ENCODE measurements around the gene EFCAB7.
"Not testable (repeated sequence)": the region's sequence is repeated elsewhere in the genome, so short reads cannot be mapped to it uniquely, and the experiment has no call there.

EFCAB7 gene

GRCh38 chr1:63557365-63557987, 34.2 kb downstream of the EFCAB7 start:
- peak; percentile 2 to 5 for DNase-seq

- DNase-seq = no peak
Observed at GRCh38 chr1:63559357-63559756, 36.0 kb downstream of the EFCAB7 start.

- DNase-seq = no peak
Observed at GRCh38 chr1:63563745-63564144, 40.4 kb downstream of the EFCAB7 start.

- no peak for DNase-seq
Observed at GRCh38 chr1:63569068-63569467, 45.7 kb downstream of the EFCAB7 start.

DNA sequence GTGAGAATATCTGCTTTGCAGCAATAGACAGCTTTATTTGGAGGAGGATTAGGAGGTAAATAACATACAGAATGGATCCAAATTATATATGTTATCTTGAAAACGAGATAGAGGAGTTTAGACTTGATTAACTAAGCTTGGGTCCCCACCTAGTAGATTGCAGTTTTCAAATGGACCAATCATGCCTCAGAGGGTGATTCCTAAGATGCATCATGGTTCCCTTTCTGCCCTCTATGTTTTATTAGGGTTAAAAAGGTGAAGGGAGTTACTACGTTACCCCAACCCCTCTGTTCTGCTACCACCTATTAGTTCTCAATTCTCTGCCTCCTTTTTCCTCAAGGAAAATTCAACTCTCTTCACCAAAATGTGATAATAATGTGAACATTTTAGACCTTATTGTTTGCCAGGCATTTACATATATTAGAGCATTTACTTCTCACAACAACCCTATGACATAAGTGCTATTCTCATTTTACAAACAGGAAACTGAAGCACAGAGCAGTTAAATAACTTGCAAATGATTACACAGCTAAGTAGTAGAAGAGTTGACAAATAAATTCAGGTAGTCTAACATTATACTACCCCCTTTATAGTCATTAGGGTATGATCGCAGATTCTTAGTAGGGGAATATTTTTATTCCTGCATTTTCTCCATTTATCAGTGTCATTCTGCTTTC, 46.5 kb downstream of the EFCAB7 start:
- no peak for DNase-seq

GRCh38 chr1:63572686-63573085, 49.4 kb downstream of the EFCAB7 start:
- not testable (repeated sequence) for DNase-seq

GRCh38 chr1:63574203-63574796, 51.0 kb downstream of the EFCAB7 start:
- DNase-seq = not testable (repeated sequence)

- DNase-seq = peak in 1 of 2 donors; percentile 21
Observed at GRCh38 chr1:63575340-63575826, 52.1 kb downstream of the EFCAB7 start.

- not testable (repeated sequence) for DNase-seq
Observed at GRCh38 chr1:63586326-63586725, 63.0 kb downstream of the EFCAB7 start.

GRCh38 chr1:63590166-63590560, 66.8 kb downstream of the EFCAB7 start:
- DNase-seq = no peak

- DNase-seq = no peak
Observed at GRCh38 chr1:63592536-63593302, 69.4 kb downstream of the EFCAB7 start.

GRCh38 chr1:63593303-63593885, 70.1 kb downstream of the EFCAB7 start, which contains the start of gene PGM1:
Gene PGM1 (plus strand): TSS chr1:63593411. CDS start chr1:63593489, 78 bp downstream.
- DNase-seq = peak; percentile 68 to 72

DNA sequence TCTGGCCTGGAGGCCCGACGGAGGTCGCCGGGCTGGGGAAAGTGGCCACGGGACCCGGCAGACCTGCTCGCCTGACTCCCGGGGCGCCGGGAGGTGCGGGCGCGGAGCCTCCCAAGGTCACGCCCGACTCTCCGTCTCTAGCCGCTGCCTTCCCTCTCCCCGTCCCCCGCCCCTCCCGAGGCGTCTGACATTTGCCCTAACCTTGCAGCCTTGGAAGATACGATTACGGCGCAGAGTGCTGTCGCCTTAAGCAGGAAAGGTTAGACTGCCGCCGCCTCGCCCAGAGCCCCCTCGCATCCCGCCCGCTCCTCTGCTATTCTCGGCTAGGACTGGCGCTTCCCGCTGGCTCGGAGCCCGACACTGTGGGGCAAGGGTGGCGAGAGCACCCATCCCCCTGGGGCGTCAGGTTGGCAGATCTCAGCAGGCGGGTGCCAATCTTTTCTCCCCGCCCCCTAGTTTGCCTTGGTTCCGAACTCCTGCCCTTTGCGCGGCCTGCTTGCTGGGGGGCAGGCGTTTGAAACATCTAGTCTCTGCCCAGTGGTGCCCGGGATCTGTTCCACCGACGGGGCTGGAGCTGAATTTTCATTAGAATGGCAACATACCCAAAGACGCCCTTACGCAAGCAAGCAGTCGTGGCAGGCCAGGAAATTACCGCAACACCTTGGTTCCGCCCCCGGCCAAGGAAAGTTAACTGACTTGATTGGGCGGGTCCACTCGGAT, 70.7 kb downstream of the EFCAB7 start:
- peak; percentile 74 for DNase-seq

DNA sequence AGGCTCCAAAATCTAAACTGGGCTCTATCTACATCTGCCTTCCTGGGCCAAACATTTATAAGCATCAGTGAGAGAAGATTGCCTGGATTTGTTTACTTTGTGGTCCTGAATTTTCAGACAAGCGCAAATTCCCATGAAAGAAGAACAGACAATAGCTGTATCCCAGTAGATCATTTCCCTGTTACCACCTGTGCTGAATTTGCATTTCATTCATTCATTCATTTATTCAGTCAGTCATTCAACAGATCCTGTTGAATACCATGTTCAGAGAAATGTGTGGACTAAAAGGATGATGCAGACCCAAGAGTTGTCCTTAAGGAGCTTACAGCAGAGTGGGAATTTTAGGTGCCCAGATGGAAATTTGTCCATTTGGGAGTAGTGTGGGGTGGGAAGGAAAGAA, 72.1 kb downstream of the EFCAB7 start:
- DNase-seq = no peak

- DNase-seq = no peak
Observed at GRCh38 chr1:63599799-63600198, 76.5 kb downstream of the EFCAB7 start.

GRCh38 chr1:63600248-63600647, 76.9 kb downstream of the EFCAB7 start:
- DNase-seq = no peak

- no peak for DNase-seq
Observed at GRCh38 chr1:63601061-63601460, 77.7 kb downstream of the EFCAB7 start.

GRCh38 chr1:63601463-63601862, 78.1 kb downstream of the EFCAB7 start:
- no peak for DNase-seq

DNA sequence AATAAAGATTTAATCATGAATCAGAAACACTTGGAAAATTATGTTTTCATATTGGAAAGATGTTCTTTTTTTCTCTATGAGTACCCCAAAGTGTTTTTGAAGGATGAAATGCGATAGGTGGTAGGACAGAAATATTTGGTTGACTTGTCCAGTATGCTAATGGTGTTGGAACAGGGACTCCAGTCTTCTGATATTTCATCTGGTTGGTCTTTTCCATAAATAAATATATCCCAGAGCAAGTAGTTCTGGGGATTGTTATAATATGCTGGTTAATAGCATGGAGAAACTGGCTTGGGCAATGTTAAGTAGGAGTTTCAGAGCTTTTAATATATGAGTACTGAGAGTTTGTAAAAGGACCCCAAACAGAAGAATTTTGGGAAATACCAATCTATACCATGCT, 78.6 kb downstream of the EFCAB7 start:
- DNase-seq = no peak

DNA sequence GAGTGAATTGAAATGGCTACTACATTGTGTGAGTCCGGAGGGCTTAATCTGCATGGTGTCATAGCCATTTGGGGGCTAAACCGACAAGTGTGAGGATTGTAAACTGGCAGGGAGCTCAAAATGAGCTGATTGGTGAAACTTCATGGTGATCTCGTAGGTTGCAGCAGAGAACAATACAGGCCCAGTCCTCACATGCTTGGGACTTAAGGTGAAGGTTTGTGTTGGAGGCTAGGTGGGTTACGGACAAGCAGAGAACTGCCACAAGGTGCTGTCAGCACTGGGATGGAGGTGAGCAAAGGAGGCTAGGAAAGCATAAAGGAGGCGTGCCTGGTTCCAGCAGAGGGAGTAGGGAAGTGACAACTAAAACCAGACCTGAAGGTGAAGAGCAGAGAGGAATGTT, 79.3 kb downstream of the EFCAB7 start:
- DNase-seq = no peak

GRCh38 chr1:63603810-63604209, 80.5 kb downstream of the EFCAB7 start:
- no peak for DNase-seq

GRCh38 chr1:63607322-63607721, 84.0 kb downstream of the EFCAB7 start:
- no peak for DNase-seq

Measured in activated CD4-positive, alpha-beta T cell treated with anti-CD3 and anti-CD28 coated beads for 4 hours (primary cell).